A673 (cell line): ENCODE measurements around the gene RMI1. TPM values are rescaled to one million over a fixed set of nuclear protein-coding genes. Genes with fewer than 3 reads are reported as not detected.

Experiments used
- BruUV-seq: library from RNA; stranded (reverse); fragments of 400-500 nt; replicated peaks from 2 replicates; lab custom pipeline; 2021; lab: Mats Ljungman, UMichigan
- CTCF ChIA-PET: fragments of 300-600 bp; sonication (Branson Sonifier 250); formaldehyde crosslinking; loops from one replicate; lab custom pipeline; 2022; ENCODE audit warnings: antibody characterized with exemption; lab: Charles Lee
- POLR2A ChIA-PET: fragments of 300-600 bp; sonication (Branson Sonifier 250); formaldehyde crosslinking; loops from one replicate; lab custom pipeline; 2022; ENCODE audit warnings: antibody characterized with exemption; ENCODE audit not compliant: low non-redundant PET; lab: Charles Lee
- DNase-seq: peaks from one replicate; pipeline ENCODE4 v3.0.0-alpha.2; 2015; ENCODE audit warnings: low spot score
- H3K27ac ChIP-seq: fragments of 200-600 bp; sonication (generic); 2 replicates; pipeline ENCODE4 v1.5.1; 2016; ENCODE audit warnings: mixed run types, low read depth, mild to moderate bottlenecking, mixed read lengths, antibody characterized with exemption, low read length; ENCODE audit not compliant: poor library complexity, severe bottlenecking
- H3K27me3 ChIP-seq: fragments of 200-600 bp; sonication (generic); replicated peaks from 2 replicates; pipeline ENCODE4 v1.6.1; 2017; ENCODE audit warnings: mixed run types, low read depth, mild to moderate bottlenecking, mixed read lengths, antibody characterized with exemption, low read length; ENCODE audit not compliant: insufficient read depth, poor library complexity
- H3K36me3 ChIP-seq: fragments of 200-600 bp; sonication (generic); 2 replicates; pipeline ENCODE4 v1.6.1; 2016; ENCODE audit warnings: mixed run types, mild to moderate bottlenecking, mixed read lengths, antibody characterized with exemption, low read length; ENCODE audit not compliant: insufficient read depth, poor library complexity, severe bottlenecking
- H3K4me1 ChIP-seq: fragments of 200-600 bp; sonication (generic); 2 replicates; pipeline ENCODE4 v1.6.1; 2017; ENCODE audit warnings: mixed run types, mild to moderate bottlenecking, mixed read lengths, antibody characterized with exemption, low read length; ENCODE audit not compliant: insufficient read depth, poor library complexity, severe bottlenecking
- H3K4me3 ChIP-seq: fragments of 200-600 bp; sonication (generic); 2 replicates; pipeline ENCODE4 v1.5.1; 2016; ENCODE audit warnings: low read depth, mixed run types, mild to moderate bottlenecking, mixed read lengths, low read length; ENCODE audit not compliant: poor library complexity, severe bottlenecking
- H3K9me3 ChIP-seq: fragments of 200-600 bp; sonication (generic); 2 replicates; pipeline ENCODE4 v1.6.1; 2016; ENCODE audit warnings: mixed run types, low read depth, mild to moderate bottlenecking, mixed read lengths, antibody characterized with exemption, low read length; ENCODE audit not compliant: poor library complexity, severe bottlenecking
- EZH2 ChIP-seq: fragments of 200-600 bp; sonication (generic); IDR thresholded peaks from 2 replicates; pipeline ENCODE4 v1.6.1; 2017; ENCODE audit warnings: borderline replicate concordance, low read depth, mild to moderate bottlenecking, mixed read lengths, antibody characterized with exemption, low read length; ENCODE audit not compliant: poor library complexity, severe bottlenecking
- intact Hi-C: fragments of 100-400 bp; cut with micrococcal nuclease; formaldehyde crosslinking; loops from one replicate; pipeline ENCODE4 v1.10.0; 2022; ENCODE audit not compliant: unreplicated experiment
- total RNA-seq: library from RNA; stranded (reverse); gene quantifications from 2 replicates; pipeline ENCODE4 v1.2.3, GENCODE V29; 2021
- TF ChIP-seq, protein P1 (sequence below): fragments of 300-800, 200-600 bp; sonication (generic); conservative IDR thresholded peaks from 2 replicates; pipeline ENCODE4 v1.5.1; 2017; ENCODE audit warnings: low read depth, mild to moderate bottlenecking, antibody characterized with exemption, low read length, moderate library complexity, mixed read lengths

Gene RMI1
- total RNA-seq, 1 experiment from 2014 or later: 36.4 TPM

DNA sequence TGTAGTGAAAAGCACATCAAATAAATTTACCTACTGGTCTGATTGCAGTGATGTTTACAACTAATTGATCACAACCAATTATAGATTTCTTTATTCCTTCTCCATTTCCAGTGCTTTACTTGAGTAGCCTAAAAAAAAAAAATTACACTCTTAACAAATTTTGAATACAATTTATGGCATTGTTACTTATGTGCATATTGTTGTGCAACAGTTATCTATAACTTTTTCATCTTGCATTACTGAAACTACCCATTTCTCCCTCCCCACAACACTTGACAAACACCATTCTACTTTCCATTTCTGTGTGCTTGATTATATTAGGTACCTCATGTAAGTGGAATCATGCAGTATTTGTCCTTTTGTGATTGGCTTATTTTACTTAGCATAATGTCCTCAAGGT is 12.3 kb downstream of the RMI1 start:
- H3K4me1 ChIP-seq: no peaks in the 10 kb centered on the region
- no TSS peak for BruUV-seq
- H3K36me3 ChIP-seq: peaks cover 17% of the 10 kb centered on the region
- POLR2A ChIA-PET: no interaction called here
- no peak overlapping the region for H3K27ac ChIP-seq
- H3K4me3 ChIP-seq: no peak overlapping the region
- DNase-seq: no peak
- TF ChIP-seq EZH2: no peak
- TF ChIP-seq, protein P1, sequence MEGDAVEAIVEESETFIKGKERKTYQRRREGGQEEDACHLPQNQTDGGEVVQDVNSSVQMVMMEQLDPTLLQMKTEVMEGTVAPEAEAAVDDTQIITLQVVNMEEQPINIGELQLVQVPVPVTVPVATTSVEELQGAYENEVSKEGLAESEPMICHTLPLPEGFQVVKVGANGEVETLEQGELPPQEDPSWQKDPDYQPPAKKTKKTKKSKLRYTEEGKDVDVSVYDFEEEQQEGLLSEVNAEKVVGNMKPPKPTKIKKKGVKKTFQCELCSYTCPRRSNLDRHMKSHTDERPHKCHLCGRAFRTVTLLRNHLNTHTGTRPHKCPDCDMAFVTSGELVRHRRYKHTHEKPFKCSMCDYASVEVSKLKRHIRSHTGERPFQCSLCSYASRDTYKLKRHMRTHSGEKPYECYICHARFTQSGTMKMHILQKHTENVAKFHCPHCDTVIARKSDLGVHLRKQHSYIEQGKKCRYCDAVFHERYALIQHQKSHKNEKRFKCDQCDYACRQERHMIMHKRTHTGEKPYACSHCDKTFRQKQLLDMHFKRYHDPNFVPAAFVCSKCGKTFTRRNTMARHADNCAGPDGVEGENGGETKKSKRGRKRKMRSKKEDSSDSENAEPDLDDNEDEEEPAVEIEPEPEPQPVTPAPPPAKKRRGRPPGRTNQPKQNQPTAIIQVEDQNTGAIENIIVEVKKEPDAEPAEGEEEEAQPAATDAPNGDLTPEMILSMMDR: no peak
- intact Hi-C loops: no loop called here
- no peaks in the 10 kb centered on the region for H3K9me3 ChIP-seq
- no peaks in the 10 kb centered on the region for H3K27me3 ChIP-seq
- CTCF ChIA-PET: no interaction called here

DNA sequence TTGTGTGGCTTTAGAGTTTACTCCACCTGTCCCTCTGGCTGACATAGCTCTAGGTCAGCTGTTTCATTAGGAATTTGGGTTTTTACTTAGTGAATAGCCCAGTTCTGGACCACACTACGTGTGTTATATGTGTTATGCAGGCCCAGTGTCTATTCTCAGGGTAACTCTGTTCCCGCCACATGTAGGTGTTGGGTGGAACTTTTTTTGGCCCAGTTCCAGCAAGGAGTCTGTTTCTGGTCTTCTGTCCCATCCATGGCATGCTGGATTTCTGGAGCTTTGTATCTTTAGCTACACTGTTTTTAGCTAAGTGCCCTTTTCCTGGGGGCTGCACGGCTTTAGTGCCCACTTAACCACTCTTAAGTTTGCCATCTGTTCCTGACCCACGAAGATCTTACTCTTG is 15.5 kb downstream of the RMI1 start:
- intact Hi-C loops: no loop called here
- POLR2A ChIA-PET: no interaction called here
- no peak for DNase-seq
- H3K4me3 ChIP-seq: no peak overlapping the region
- no peaks in the 10 kb centered on the region for H3K27me3 ChIP-seq
- H3K4me1 ChIP-seq: no peaks in the 10 kb centered on the region
- no peak overlapping the region for H3K27ac ChIP-seq
- BruUV-seq: no TSS peak
- no peaks in the 10 kb centered on the region for H3K9me3 ChIP-seq
- peaks cover 16% of the 10 kb centered on the region for H3K36me3 ChIP-seq
- no peak for TF ChIP-seq EZH2
- TF ChIP-seq, protein P1: no peak
- CTCF ChIA-PET: no interaction called here

DNA sequence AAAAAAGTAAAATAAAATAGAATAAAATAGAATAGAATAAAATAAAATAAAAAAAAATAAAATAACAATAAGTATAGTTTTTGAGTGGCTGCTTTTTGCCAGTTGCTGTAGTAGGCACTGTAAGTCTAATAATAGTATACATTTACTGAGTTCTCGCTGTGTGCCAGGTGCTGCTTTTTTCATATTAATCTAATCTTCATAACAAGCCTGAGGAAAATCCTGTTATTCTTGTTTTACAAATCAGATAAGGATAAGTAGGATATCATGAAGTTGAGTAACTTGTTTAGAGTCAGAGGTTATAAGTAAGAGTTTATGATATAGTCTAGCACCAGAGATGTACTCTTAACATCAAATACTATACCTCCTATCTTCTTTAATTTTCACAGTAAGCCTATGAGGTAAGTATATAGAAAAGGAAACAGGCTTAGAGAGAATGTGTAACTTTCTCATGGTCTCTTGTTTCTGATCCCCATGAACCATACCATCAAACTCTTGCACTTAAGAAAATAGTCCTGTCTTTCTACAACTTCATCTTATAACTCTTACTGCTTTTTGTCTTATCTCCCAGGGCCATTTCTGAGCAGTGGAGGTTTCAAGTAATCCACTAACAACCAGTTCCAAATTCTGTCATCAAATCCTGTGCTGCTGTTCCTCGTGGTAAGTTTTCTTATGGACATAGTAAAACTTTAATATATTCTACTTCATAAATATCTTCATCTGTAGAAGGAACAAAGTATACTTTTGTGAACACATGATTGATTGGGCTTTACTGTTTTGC is 18.7 kb downstream of the RMI1 start:
- no peak for TF ChIP-seq EZH2
- TF ChIP-seq, protein P1: no peak

More for the DNA sequence above, 18.7 kb downstream of the RMI1 start:
- no TSS peak for BruUV-seq
- Histone ChIP-seq H3K36me3 (peaks cover 38% of the 10 kb centered on the region), H3K9me3 (no peaks in the 10 kb centered on the region), H3K4me3 (no peak overlapping the region), H3K4me1 (no peaks in the 10 kb centered on the region), H3K27ac (no peak overlapping the region), H3K27me3 (no peaks in the 10 kb centered on the region)
- ChIA-PET POLR2A (no interaction called here), CTCF (no interaction called here)
- intact Hi-C loops: no loop called here
- DNase-seq: no peak
